NCI-H2227 (cell line): ENCODE data around the gene ATP9B.

Experiments
- DNase-seq: peaks from one replicate; lab custom pipeline; 2025; ENCODE audit not compliant: unreplicated experiment; lab: John Stamatoyannopoulos, UW

Gene ATP9B

GRCh38 chr18:79197531-79197930 is 128.3 kb downstream of the ATP9B start:
- no peak for DNase-seq

GRCh38 chr18:79199691-79200374 is 130.6 kb downstream of the ATP9B start:
- DNase-seq, result no peak

- peak; percentile 60 for DNase-seq
Measured at GRCh38 chr18:79200546-79201268, 131.5 kb downstream of the ATP9B start.

- no peak for DNase-seq
Measured at GRCh38 chr18:79203017-79203605, 133.9 kb downstream of the ATP9B start.

GRCh38 chr18:79204889-79205807 is 136.0 kb downstream of the ATP9B start:
- no peak for DNase-seq

GRCh38 chr18:79206444-79206843 is 137.2 kb downstream of the ATP9B start:
- no peak for DNase-seq

GRCh38 chr18:79208906-79209305 is 139.7 kb downstream of the ATP9B start:
- DNase-seq, result no peak

GRCh38 chr18:79210002-79210910 is 141.1 kb downstream of the ATP9B start:
- no peak for DNase-seq

GRCh38 chr18:79211844-79212243 is 142.7 kb downstream of the ATP9B start:
- no peak for DNase-seq

- no peak for DNase-seq
Measured at GRCh38 chr18:79214056-79214455, 144.9 kb downstream of the ATP9B start.

- no peak for DNase-seq
Measured at GRCh38 chr18:79216176-79216575, 147.0 kb downstream of the ATP9B start.

- DNase-seq, result no peak
Measured at GRCh38 chr18:79217979-79218604, 148.9 kb downstream of the ATP9B start.

- no peak for DNase-seq
Measured at GRCh38 chr18:79218605-79219190, 149.5 kb downstream of the ATP9B start.

GRCh38 chr18:79221136-79221535 is 151.9 kb downstream of the ATP9B start:
- DNase-seq, result no peak

GRCh38 chr18:79222790-79223189 is 153.6 kb downstream of the ATP9B start:
- no peak for DNase-seq

- DNase-seq, result no peak
Measured at GRCh38 chr18:79223431-79223830, 154.2 kb downstream of the ATP9B start.

- DNase-seq, result no peak
Measured at GRCh38 chr18:79224381-79224780, 155.2 kb downstream of the ATP9B start.

- DNase-seq, result no peak
Measured at GRCh38 chr18:79227621-79228020, 158.4 kb downstream of the ATP9B start.

- no peak for DNase-seq
Measured at GRCh38 chr18:79229431-79229830, 160.2 kb downstream of the ATP9B start.
